K562 (cell line): ENCODE results near the gene SIRT7. TPM values are rescaled to one million over a fixed set of nuclear protein-coding genes. Genes with fewer than 3 reads are reported as not detected.
A peak's percentile ranks its signal among the peaks of the same experiment; 100 is the strongest.

Experiments used
- ARNT ChIP-seq, 2 experiments: fragments of 450-650 bp; IDR thresholded peaks; 2 replicates each; pipeline ENCODE4 v1.6.1; 2016; ENCODE audit warnings: mild to moderate bottlenecking in 1 of 2
- BHLHE40 ChIP-seq: IDR thresholded peaks from 2 replicates; pipeline ENCODE4 v1.6.1; 2011; ENCODE audit warnings: low read length, improper control_type of control experiment
- CBX3 ChIP-seq, 2 experiments: IDR thresholded peaks; 1 replicate in 1 of 2; 2 replicates in 1 of 2; pipeline ENCODE4 v1.6.1; 2012; ENCODE audit warnings: inconsistent platforms in 2 of 2, low read length in 2 of 2, borderline replicate concordance in 1 of 2, control low read depth in 1 of 2
- CBX8 ChIP-seq: fragments of 200-600 bp; sonication (generic); IDR thresholded peaks from 2 replicates; pipeline ENCODE4 v1.6.1; 2012; ENCODE audit warnings: borderline replicate concordance, mixed run types, low read depth, mild to moderate bottlenecking, moderate library complexity, mixed read lengths, low read length, control low read depth, inconsistent platforms; ENCODE audit not compliant: poor library complexity, severe bottlenecking; ENCODE audit errors: extremely low read depth
- CREM ChIP-seq: IDR thresholded peaks from 2 replicates; pipeline ENCODE4 v1.6.1; 2014; ENCODE audit warnings: antibody characterized with exemption, low read depth
- DACH1 ChIP-seq: fragments of 450-650 bp; IDR thresholded peaks from 2 replicates; pipeline ENCODE4 v1.6.1; 2018; ENCODE audit not compliant: partially characterized antibody
- HEY1 ChIP-seq: fragments of 250-450 bp; sonication (Bioruptor Pico); IDR thresholded peaks from 2 replicates; pipeline ENCODE4 v1.5.0; 2020; ENCODE audit warnings: mild to moderate bottlenecking, moderate library complexity, borderline replicate concordance
- JUND ChIP-seq, 2 experiments: IDR thresholded peaks; 2 replicates in 1 of 2; 3 replicates in 1 of 2; pipeline ENCODE4 v1.6.1; 2011; ENCODE audit warnings: borderline replicate concordance in 2 of 2, low read depth in 2 of 2, low read length in 2 of 2, improper control_type of control experiment in 1 of 2, missing biosample characterization in 1 of 2, missing genetic modification characterization in 1 of 2, missing genetic modification reagents in 1 of 2
- MTF1 ChIP-seq: fragments of 250-450 bp; sonication (Bioruptor Pico); IDR thresholded peaks from 2 replicates; pipeline ENCODE4 v1.9.0; 2021; ENCODE audit warnings: moderate library complexity, mild to moderate bottlenecking, inconsistent platforms, borderline replicate concordance
- NKRF ChIP-seq: fragments of 450-650 bp; IDR thresholded peaks from 2 replicates; pipeline ENCODE4 v1.6.1; 2016; ENCODE audit warnings: borderline replicate concordance
- PKNOX1 ChIP-seq: fragments of 450-650 bp; IDR thresholded peaks from 2 replicates; pipeline ENCODE4 v1.6.1; 2016
- RNF219 ChIP-seq: fragments of 250-450 bp; sonication (Bioruptor Pico); IDR thresholded peaks from 2 replicates; pipeline ENCODE4 v1.5.0; 2022; ENCODE audit warnings: mild to moderate bottlenecking
- SAP30 ChIP-seq: fragments of 200-600 bp; sonication (generic); IDR thresholded peaks from 2 replicates; pipeline ENCODE4 v1.6.1; 2012; ENCODE audit warnings: borderline replicate concordance, low read depth, mild to moderate bottlenecking, moderate library complexity, low read length, control low read depth, inconsistent platforms; ENCODE audit not compliant: insufficient read depth, poor library complexity, severe bottlenecking
- SIN3A ChIP-seq, 2 experiments: fragments of 150-350 bp in 1 of 2; IDR thresholded peaks; 2 replicates each; pipeline ENCODE4 v1.6.1; 2011 to 2016; ENCODE audit warnings: borderline replicate concordance in 2 of 2, low read depth in 2 of 2, low read length in 2 of 2, mild to moderate bottlenecking in 2 of 2, moderate library complexity in 2 of 2; ENCODE audit not compliant: control insufficient read depth in 1 of 2
- SMAD4 ChIP-seq: fragments of 250-450 bp; sonication (Bioruptor Pico); conservative IDR thresholded peaks from 2 replicates; pipeline ENCODE4 v1.8.0; 2021; ENCODE audit warnings: inconsistent platforms, mild to moderate bottlenecking, moderate library complexity
- TOE1 ChIP-seq, 2 experiments: fragments of 450-650 bp in 1 of 2; sonication (generic) in 1 of 2; formaldehyde crosslinking in 1 of 2; IDR thresholded peaks; 2 replicates each; pipeline versions ENCODE4 v1.7.1 to v1.8.0; 2016 to 2022; ENCODE audit warnings: borderline replicate concordance in 2 of 2, mild to moderate bottlenecking in 2 of 2, antibody characterized with exemption in 1 of 2, inconsistent platforms in 1 of 2, low read depth in 1 of 2, missing genetic modification reagents in 1 of 2, moderate library complexity in 1 of 2
- WHSC1 ChIP-seq: IDR thresholded peaks from one replicate; pipeline ENCODE4 v1.6.1; 2012; ENCODE audit warnings: low read length, control low read depth, inconsistent platforms
- XRCC5 ChIP-seq: fragments of 200-400 bp; formaldehyde crosslinking; IDR thresholded peaks from 2 replicates; pipeline ENCODE4 v1.6.1; 2017; ENCODE audit warnings: low read depth, mild to moderate bottlenecking, low read length
- ZSCAN29 ChIP-seq: fragments of 450-650 bp; IDR thresholded peaks from 2 replicates; pipeline ENCODE4 v1.6.1; 2017
- polyA plus RNA-seq, 8 experiments: library from polyadenylated mRNA; depleted of rRNA in 4 of 8; stranded (reverse) in 5 of 8; unstranded in 3 of 8; fragments of >200 nt; fragmentation: Nextera tagmentation in 2 of 8; fragmentation: Illumina TruSeq in 1 of 8; extraction: Ambion mirVana in 2 of 8; extraction: Trizol in 1 of 8; gene quantifications; 2 replicates each; pipeline versions ENCODE4 v1.2.1 to v1.2.3, GENCODE V29; 2011 to 2014; ENCODE audit warnings: inconsistent platforms in 1 of 8, missing spikeins in 1 of 8
- total RNA-seq, 7 experiments: library from RNA; depleted of rRNA in 6 of 7; stranded (reverse); fragments of >200 nt in 6 of 7; fragmentation: Illumina TruSeq in 2 of 7; extraction: Trizol in 2 of 7; gene quantifications; 2 replicates each; pipeline versions ENCODE4 v1.2.1 to v1.2.3, GENCODE V29; 2011 to 2021; ENCODE audit warnings: low replicate concordance in 1 of 7

The SIRT7 gene
- total and polyA plus RNA-seq, 9 of the 15 experiments (the other 6 are each of a cell fraction or from before 2014, with no cell fraction given): 1.6 to 54.8 (median 20.3) TPM

- TF ChIP-seq RNF219 (CRISPR knock-in tag) (no peak), PKNOX1 (no peak), NKRF (0 out of 2 replicates have a peak, but pooled peaks have one; percentile 33), MTF1 (CRISPR knock-in tag) (no peak), BHLHE40 (peak; percentile 75; the same call in 1 of the 2 replicates), XRCC5 (0 out of 2 replicates have a peak, but pooled peaks have one; percentile 50), TOE1 (IDR thresholded peaks at IDR 0.05; ENCODE audit: borderline replicate concordance) (no peak), TOE1 (CRISPR knock-in tag; IDR thresholded peaks at IDR 0.05; ENCODE audit: borderline replicate concordance, low read depth) (no peak), ZSCAN29 (peak; percentile 19; the same call in 1 of the 2 replicates), ARNT (IDR thresholded peaks at IDR 0.05) (no peak), CBX3 (IDR thresholded peaks at IDR 0.05; ENCODE audit: borderline replicate concordance in 1 of 2, low read length in 2 of 2) (peak in 1 of 2 experiments; percentile 38; a peak in 1 of 3 replicates), DACH1 (peak; percentile 41), SAP30 (no peak), HEY1 (no peak), SIN3A (IDR thresholded peaks at IDR 0.05; ENCODE audit: borderline replicate concordance in 2 of 2, control insufficient read depth in 1 of 2, low read depth in 2 of 2, low read length in 2 of 2) (0 out of 4 replicates have a peak, but pooled peaks of 1 of the 2 experiments have one; percentile 35), SMAD4 (CRISPR knock-in tag) (0 out of 2 replicates have a peak, but pooled peaks have one; percentile 50), JUND (IDR thresholded peaks at IDR 0.05; ENCODE audit: borderline replicate concordance, low read depth, low read length) (peak; percentile 98), JUND (tag; IDR thresholded peaks at IDR 0.05; ENCODE audit: borderline replicate concordance, low read depth, low read length) (peak; percentile 96; the same call in 2 of the 3 replicates), CREM (peak; percentile 73), WHSC1 (no peak), CBX8 (no peak)
Observed at GRCh38 chr17:81912441-81913309, 5.3 kb downstream of the SIRT7 start (continued).
